Measurements from ENCODE around the gene CLEC1A. TPM values are rescaled to one million over a fixed set of nuclear protein-coding genes. Genes with fewer than 3 reads are reported as not detected.

The CLEC1A gene
- total and polyA plus RNA-seq, 9 donors, result 2.3 to 3.4 (median 2.9) TPM

DNA sequence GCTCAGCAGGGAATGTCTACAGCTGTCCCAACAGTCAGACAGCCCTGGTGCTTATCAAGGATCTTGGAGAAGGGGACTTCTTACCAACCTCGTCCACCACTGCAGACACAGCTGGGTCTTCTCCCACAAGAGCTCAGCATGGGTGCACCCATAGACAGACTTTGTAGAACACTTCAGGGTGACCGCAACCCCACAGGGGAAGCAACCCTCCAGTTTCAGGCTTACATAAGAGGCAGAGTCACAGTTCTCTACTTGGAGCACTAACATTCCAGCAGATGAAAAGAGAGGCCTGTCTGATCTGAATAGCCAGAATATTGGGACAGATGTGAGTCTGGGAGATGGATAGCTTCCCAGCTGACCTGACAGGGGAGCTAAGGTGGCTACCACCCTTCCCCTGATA is 3.5 kb upstream of the CLEC1A start:
- no CpG with 5 or more reads among the region's 2 CpGs for WGBS (ENCODE audit: insufficient coverage)
- no peak overlapping the region for H3K4me3 ChIP-seq (ENCODE audit: low read length)
- H3K27ac ChIP-seq (ENCODE audit: low read length), result no peak overlapping the region
- H3K9me3 ChIP-seq (replicated peaks; ENCODE audit: control insufficient read depth, low read depth, low read length), result no peaks in the 10 kb centered on the region
- DNase-seq, result peak; percentile 24
- H3K27me3 ChIP-seq (ENCODE audit: control insufficient read depth, insufficient read depth, low read length), result no peaks in the 10 kb centered on the region
- peaks cover 12% of the 10 kb centered on the region for H3K4me1 ChIP-seq (ENCODE audit: control insufficient read depth, insufficient read depth, low read length)
- H3K36me3 ChIP-seq (ENCODE audit: control insufficient read depth, insufficient read depth, low read length), result no peaks in the 10 kb centered on the region

DNA sequence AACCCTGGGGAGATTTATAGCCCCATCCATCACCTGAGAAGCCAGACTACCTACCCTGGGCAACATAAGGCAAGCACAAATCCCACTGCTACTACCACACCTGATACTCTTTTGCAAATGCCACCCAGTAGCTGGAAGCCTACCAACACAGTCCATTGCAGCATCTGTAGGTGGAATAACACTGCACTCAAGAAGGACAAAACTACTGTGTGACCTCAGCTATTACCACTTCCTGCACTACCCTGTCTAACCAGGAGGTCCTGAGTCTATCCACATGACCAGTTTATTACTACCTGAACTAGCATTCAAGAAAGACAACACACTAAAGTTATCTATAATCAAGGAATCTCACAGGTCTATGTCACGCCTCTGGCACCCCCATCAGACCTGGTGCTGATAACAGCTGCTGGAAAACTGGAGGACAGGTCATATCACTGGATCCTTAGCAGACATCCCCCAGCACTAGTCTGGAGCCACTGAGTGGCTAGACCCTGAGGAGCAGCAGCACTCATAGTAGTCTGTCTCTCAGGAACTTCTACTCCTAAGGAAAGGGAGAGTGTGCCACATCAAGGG is 2.9 kb upstream of the CLEC1A start:
- WGBS (ENCODE audit: insufficient coverage), result 100% methylated on average over 1 of the region's 1 CpG
- DNase-seq, result peak; percentile 16
- H3K4me1 ChIP-seq (ENCODE audit: control insufficient read depth, insufficient read depth, low read length), result peaks cover 12% of the 10 kb centered on the region
- no peak overlapping the region for H3K4me3 ChIP-seq (ENCODE audit: low read length)
- no peaks in the 10 kb centered on the region for H3K9me3 ChIP-seq (replicated peaks; ENCODE audit: control insufficient read depth, low read depth, low read length)
- H3K27ac ChIP-seq (ENCODE audit: low read length), result no peak overlapping the region
- no peaks in the 10 kb centered on the region for H3K36me3 ChIP-seq (ENCODE audit: control insufficient read depth, insufficient read depth, low read length)
- H3K27me3 ChIP-seq (ENCODE audit: control insufficient read depth, insufficient read depth, low read length), result no peaks in the 10 kb centered on the region

DNA sequence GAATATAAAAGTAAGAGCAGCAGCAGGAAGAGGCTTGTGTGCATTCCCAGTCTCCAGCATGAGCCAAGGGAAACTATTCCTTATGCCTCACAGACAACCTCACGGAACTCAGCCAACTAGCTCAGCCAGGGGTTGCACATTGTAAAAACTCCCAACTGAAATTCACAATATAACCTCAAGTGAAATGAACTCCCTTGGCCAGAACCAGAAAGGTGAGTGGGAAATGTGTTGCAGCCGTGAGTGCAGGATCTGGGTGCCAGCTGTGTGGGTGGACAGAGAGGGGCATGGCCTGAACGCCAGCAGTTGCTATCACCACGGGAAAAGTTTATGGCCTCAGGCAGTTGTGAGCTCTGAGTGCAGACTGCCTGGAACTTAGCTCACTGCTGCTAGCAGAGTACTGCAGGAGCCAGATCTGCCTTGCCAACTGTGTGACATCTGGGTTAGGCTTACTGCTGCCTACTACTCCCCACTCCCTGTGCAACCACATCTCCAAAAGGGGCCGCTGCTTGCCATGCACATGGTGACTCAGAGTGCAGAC is 2.3 kb upstream of the CLEC1A start:
- DNase-seq, result peak; percentile 91
- no peaks in the 10 kb centered on the region for H3K36me3 ChIP-seq (ENCODE audit: control insufficient read depth, insufficient read depth, low read length)
- H3K4me3 ChIP-seq (ENCODE audit: low read length), result no peak overlapping the region
- H3K27ac ChIP-seq (ENCODE audit: low read length), result peak overlapping the region; percentile 11
- H3K4me1 ChIP-seq (ENCODE audit: control insufficient read depth, insufficient read depth, low read length), result peaks cover 12% of the 10 kb centered on the region
- WGBS (ENCODE audit: insufficient coverage), result 9% methylated on average over 4 of the region's 5 CpGs
- H3K9me3 ChIP-seq (replicated peaks; ENCODE audit: control insufficient read depth, low read depth, low read length), result no peaks in the 10 kb centered on the region
- no peaks in the 10 kb centered on the region for H3K27me3 ChIP-seq (ENCODE audit: control insufficient read depth, insufficient read depth, low read length)

DNA sequence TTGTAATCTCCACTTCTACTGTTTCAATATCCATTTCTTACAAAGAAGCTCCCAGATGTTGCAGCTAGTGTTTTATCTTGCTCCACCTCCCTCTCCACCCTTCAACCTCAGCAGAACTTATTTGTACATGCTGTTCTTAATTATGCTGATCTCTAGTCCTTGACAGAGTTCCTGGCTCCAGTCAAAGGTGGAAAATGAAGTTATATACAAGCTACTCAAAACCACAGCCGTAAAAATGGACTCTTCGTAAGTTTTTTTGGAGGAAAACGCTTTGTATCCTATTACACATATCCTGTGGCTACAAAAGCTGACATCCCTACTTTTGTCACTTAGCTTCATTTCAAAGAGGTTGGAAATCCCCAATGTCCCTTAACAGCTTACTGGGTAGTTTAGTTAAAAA is 1.3 kb downstream of the CLEC1A start:
- peaks cover 12% of the 10 kb centered on the region for H3K4me1 ChIP-seq (ENCODE audit: control insufficient read depth, insufficient read depth, low read length)
- peak overlapping the region; percentile 80 for H3K27ac ChIP-seq (ENCODE audit: low read length)
- WGBS (ENCODE audit: insufficient coverage), result no CpG with 5 or more reads among the region's 3 CpGs
- peak; percentile 30 for DNase-seq
- H3K36me3 ChIP-seq (ENCODE audit: control insufficient read depth, insufficient read depth, low read length), result no peaks in the 10 kb centered on the region
- H3K27me3 ChIP-seq (ENCODE audit: control insufficient read depth, insufficient read depth, low read length), result no peaks in the 10 kb centered on the region
- no peaks in the 10 kb centered on the region for H3K9me3 ChIP-seq (replicated peaks; ENCODE audit: control insufficient read depth, low read depth, low read length)
- no peak overlapping the region for H3K4me3 ChIP-seq (ENCODE audit: low read length)

DNA sequence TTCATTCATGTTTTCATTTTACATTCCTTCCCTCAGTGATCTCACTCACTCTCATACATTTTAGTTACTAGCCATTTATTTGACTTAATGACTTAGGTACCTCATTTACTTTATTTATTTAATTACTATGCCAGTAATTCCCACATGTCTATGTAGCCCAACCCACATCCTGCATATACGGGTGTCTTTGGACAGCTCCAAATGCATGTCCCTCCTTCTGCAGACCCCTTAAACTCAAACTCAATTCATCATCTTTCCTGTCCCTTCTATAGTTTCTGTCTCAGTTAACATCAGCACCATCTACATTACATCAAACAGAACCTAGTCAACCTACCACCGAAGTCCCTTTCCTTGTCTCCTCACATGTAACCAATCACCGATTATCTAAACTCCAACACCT is 2.8 kb downstream of the CLEC1A start:
- H3K27ac ChIP-seq (ENCODE audit: low read length), result no peak overlapping the region
- no peaks in the 10 kb centered on the region for H3K9me3 ChIP-seq (replicated peaks; ENCODE audit: control insufficient read depth, low read depth, low read length)
- 79% methylated on average over 2 of the region's 3 CpGs for WGBS (ENCODE audit: insufficient coverage)
- no peaks in the 10 kb centered on the region for H3K27me3 ChIP-seq (ENCODE audit: control insufficient read depth, insufficient read depth, low read length)
- peaks cover 5% of the 10 kb centered on the region for H3K4me1 ChIP-seq (ENCODE audit: control insufficient read depth, insufficient read depth, low read length)
- H3K36me3 ChIP-seq (ENCODE audit: control insufficient read depth, insufficient read depth, low read length), result no peaks in the 10 kb centered on the region
- H3K4me3 ChIP-seq (ENCODE audit: low read length), result no peak overlapping the region
- no peak for DNase-seq

DNA sequence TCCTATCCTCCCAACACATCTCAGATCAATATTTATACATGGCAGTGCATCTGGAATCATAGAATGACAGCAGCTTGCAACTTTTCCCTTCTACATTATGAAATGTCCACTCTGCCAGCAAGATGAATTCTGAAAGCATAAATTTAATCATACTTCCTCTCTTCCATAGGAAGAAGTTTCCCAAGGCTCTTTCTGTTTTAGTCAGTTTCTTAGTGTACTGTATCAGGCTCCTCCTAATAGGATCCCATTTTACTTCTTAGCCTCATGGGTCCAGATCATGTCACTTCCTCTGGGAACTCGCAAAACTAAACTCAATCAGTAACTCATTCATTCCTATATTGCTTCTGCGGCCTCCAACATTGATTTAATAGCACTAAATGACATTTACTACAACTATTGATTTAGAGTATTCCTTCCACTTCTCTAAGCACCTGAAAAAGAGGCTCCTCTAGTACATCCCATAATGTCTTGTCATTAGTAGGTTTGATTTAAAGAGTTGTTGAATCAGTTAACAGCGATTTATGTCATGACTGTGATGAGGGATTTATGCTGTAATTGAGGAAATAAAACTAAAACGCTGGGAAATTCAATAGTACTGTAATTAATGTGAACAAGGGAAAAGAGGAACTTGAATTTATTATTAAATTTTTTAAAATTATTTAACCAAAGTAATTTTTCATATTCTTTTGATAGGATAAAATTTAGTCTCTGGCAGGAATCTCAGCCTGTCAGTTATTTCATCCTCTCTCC is 4.0 kb downstream of the CLEC1A start:
- H3K27ac ChIP-seq (ENCODE audit: low read length), result peak overlapping the region; percentile 36
- WGBS (ENCODE audit: insufficient coverage), result no CpG with 5 or more reads among the region's 4 CpGs
- H3K27me3 ChIP-seq (ENCODE audit: control insufficient read depth, insufficient read depth, low read length), result no peaks in the 10 kb centered on the region
- H3K4me3 ChIP-seq (ENCODE audit: low read length), result no peak overlapping the region
- no peaks in the 10 kb centered on the region for H3K36me3 ChIP-seq (ENCODE audit: control insufficient read depth, insufficient read depth, low read length)
- no peaks in the 10 kb centered on the region for H3K9me3 ChIP-seq (replicated peaks; ENCODE audit: control insufficient read depth, low read depth, low read length)
- DNase-seq, result peak; percentile 64
- H3K4me1 ChIP-seq (ENCODE audit: control insufficient read depth, insufficient read depth, low read length), result peaks cover 2% of the 10 kb centered on the region

DNA sequence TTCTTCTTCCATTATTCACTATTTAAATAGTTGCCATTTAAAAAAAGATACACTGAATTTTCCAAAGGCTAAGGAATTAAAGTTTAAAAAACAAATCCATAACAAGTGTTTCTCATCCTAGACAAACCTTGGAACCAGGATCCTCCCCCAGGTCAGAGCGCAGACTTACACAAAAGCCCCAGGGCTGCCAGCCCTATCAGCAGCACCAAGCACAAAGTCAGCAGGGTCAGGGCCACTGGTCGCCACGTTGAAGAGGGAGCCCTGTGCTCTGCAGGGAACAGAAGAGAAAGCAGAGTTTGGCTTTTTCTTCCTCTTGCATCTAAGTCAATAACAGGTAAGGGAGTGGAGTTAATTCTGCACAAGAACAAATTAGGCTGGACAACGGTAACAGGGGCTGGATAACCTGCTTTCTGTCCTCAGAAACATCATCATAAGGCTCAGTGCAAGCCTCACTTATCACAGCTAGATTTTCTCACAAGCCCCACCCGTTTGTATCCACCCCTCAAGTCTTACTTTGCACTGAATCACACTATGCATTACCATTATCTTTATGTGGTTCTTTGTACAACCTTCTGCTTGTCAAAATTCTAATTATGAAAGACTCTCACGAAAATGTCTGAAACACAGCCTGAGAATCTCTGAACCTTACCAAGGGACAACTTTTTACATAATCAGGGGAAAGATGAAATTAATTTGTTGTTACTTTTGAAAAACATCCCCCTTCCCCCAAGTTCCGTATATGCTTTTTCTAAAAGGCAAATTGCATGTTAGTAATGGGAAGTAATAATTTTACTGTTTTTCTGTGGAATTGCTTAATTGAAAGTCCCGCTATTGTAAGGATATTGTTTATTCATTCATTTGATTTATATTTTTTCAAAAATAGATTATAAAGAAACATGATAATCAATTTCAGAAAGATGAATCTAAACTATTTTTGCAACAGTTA is 9.6 kb downstream of the CLEC1A start:
- no peak for DNase-seq
- H3K9me3 ChIP-seq (replicated peaks; ENCODE audit: control insufficient read depth, low read depth, low read length), result no peaks in the 10 kb centered on the region
- H3K36me3 ChIP-seq (ENCODE audit: control insufficient read depth, insufficient read depth, low read length), result no peaks in the 10 kb centered on the region
- H3K4me3 ChIP-seq (ENCODE audit: low read length), result no peak overlapping the region
- H3K27ac ChIP-seq (ENCODE audit: low read length), result no peak overlapping the region
- no peaks in the 10 kb centered on the region for H3K27me3 ChIP-seq (ENCODE audit: control insufficient read depth, insufficient read depth, low read length)
- no peaks in the 10 kb centered on the region for H3K4me1 ChIP-seq (ENCODE audit: control insufficient read depth, insufficient read depth, low read length)
- WGBS (ENCODE audit: insufficient coverage), result 68% methylated on average over 2 of the region's 8 CpGs

DNA sequence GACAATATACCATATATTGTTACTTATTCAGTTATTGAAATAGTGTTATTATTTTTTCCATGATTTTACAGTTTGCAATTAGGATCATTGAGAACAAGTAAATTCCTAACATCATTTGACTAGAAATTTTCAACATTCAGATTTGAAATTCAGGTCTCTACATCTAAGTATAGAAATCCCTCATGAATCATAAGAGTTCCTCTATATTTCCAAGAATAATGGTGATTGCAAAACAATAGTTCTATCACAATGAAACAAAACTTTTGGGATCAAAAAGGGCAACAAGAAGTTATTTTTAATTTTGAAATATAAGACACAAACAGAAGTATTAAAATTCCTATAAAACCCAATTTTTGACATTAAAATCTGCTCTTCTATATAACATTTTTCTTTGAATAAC is 10.8 kb downstream of the CLEC1A start:
- Histone ChIP-seq H3K9me3 (replicated peaks; ENCODE audit: control insufficient read depth, low read depth, low read length) (peaks cover 3% of the 10 kb centered on the region), H3K27me3 (ENCODE audit: control insufficient read depth, insufficient read depth, low read length) (no peaks in the 10 kb centered on the region), H3K27ac (ENCODE audit: low read length) (no peak overlapping the region), H3K36me3 (ENCODE audit: control insufficient read depth, insufficient read depth, low read length) (no peaks in the 10 kb centered on the region), H3K4me3 (ENCODE audit: low read length) (no peak overlapping the region), H3K4me1 (ENCODE audit: control insufficient read depth, insufficient read depth, low read length) (no peaks in the 10 kb centered on the region)
- DNase-seq, result no peak

DNA sequence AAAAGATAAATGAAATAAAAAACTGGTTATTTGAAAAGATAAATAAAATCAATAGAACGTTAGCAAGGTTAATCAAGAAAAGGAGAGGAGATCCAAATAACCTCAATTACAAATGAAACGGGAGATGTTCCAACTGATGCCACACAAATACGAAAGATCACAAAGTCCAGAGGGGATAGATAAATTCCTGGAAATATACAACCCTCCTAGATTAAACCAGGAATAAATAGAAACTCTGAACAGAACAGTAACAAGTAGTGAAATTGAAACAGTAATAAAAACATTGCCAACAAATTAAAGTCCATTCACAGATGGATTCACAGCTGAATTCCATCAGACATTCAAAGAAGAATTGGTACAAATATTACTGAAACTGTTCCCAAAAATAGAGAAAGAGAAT is 12.4 kb downstream of the CLEC1A start:
- Histone ChIP-seq H3K27ac (ENCODE audit: low read length) (no peak overlapping the region), H3K27me3 (ENCODE audit: control insufficient read depth, insufficient read depth, low read length) (no peaks in the 10 kb centered on the region), H3K36me3 (ENCODE audit: control insufficient read depth, insufficient read depth, low read length) (no peaks in the 10 kb centered on the region), H3K9me3 (replicated peaks; ENCODE audit: control insufficient read depth, low read depth, low read length) (peaks cover 3% of the 10 kb centered on the region), H3K4me3 (ENCODE audit: low read length) (no peak overlapping the region), H3K4me1 (ENCODE audit: control insufficient read depth, insufficient read depth, low read length) (no peaks in the 10 kb centered on the region)
- WGBS (ENCODE audit: insufficient coverage), result no CpG with 5 or more reads among the region's 3 CpGs
- no peak for DNase-seq

DNA sequence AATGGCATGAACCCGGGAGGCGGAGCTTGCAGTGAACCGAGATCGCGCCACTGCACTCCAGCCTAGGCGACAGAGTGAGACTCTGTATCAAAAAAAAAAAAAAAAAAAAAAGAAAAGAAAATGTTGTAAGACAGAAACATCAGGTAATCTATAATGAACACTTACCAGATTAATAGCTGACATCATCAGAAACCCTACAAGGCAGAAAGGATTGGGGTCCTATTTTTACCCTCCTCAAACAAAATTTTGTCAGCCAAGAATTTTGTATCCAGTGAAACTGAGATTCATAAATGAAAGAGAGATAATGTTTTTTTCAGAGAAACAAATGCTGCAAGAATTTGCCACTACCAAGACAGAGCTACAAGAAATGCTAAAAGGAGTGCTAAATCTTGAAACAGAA is 14.1 kb downstream of the CLEC1A start:
- no peak overlapping the region for H3K4me3 ChIP-seq (ENCODE audit: low read length)
- no CpG with 5 or more reads among the region's 6 CpGs for WGBS (ENCODE audit: insufficient coverage)
- no peak overlapping the region for H3K27ac ChIP-seq (ENCODE audit: low read length)
- H3K4me1 ChIP-seq (ENCODE audit: control insufficient read depth, insufficient read depth, low read length), result no peaks in the 10 kb centered on the region
- DNase-seq, result no peak
- no peaks in the 10 kb centered on the region for H3K27me3 ChIP-seq (ENCODE audit: control insufficient read depth, insufficient read depth, low read length)
- peaks cover 3% of the 10 kb centered on the region for H3K9me3 ChIP-seq (replicated peaks; ENCODE audit: control insufficient read depth, low read depth, low read length)
- H3K36me3 ChIP-seq (ENCODE audit: control insufficient read depth, insufficient read depth, low read length), result no peaks in the 10 kb centered on the region
